Stimulated activated CD4-positive, alpha-beta T cell treated with anti-CD3 and anti-CD28 coated beads, Interleukin-4, amount 100 ng/mL, for 48 hours (primary cell): ENCODE data around the gene DNMT3L.

ENCODE experiments used
- DNase-seq, 2 donors: peaks; one replicate each; pipeline ENCODE4 v3.0.0-alpha.2; 2020; ENCODE audit warnings: low read depth in 2 of 2

The DNMT3L gene

GRCh38 chr21:44279354-44280260 is 17.9 kb upstream of the DNMT3L start:
- DNase-seq, result no peak

GRCh38 chr21:44275041-44275440 is 13.3 kb upstream of the DNMT3L start:
- no peak for DNase-seq

GRCh38 chr21:44273046-44273445 is 11.3 kb upstream of the DNMT3L start:
- DNase-seq, result no peak

- DNase-seq, result no peak
These were observed 10.7 kb upstream of the DNMT3L start for GRCh38 chr21:44272284-44272858.

- DNase-seq, result no peak
These were observed 10.0 kb upstream of the DNMT3L start for GRCh38 chr21:44271558-44272283.

GRCh38 chr21:44269090-44269489 is 7.4 kb upstream of the DNMT3L start:
- no peak for DNase-seq

GRCh38 chr21:44267655-44268142 is 6.0 kb upstream of the DNMT3L start:
- no peak for DNase-seq

- DNase-seq, result no peak
These were observed 4.1 kb upstream of the DNMT3L start for GRCh38 chr21:44265734-44266270.

GRCh38 chr21:44263768-44264167 is 2.1 kb upstream of the DNMT3L start:
- no peak for DNase-seq

- no peak for DNase-seq
These were observed 1.6 kb upstream of the DNMT3L start for GRCh38 chr21:44263221-44263760.

- DNase-seq, result no peak
These were observed 800 bp upstream of the DNMT3L start for GRCh38 chr21:44262338-44263056.

- no peak for DNase-seq
These were observed 686 bp downstream of the DNMT3L start for GRCh38 chr21:44260791-44261631.

GRCh38 chr21:44260066-44260465 is 1.6 kb downstream of the DNMT3L start:
- DNase-seq, result no peak

GRCh38 chr21:44259082-44259705 is 2.5 kb downstream of the DNMT3L start:
- no peak for DNase-seq

- DNase-seq, result no peak
These were observed 3.5 kb downstream of the DNMT3L start for GRCh38 chr21:44258056-44258725.

- DNase-seq, result no peak
These were observed 6.2 kb downstream of the DNMT3L start for GRCh38 chr21:44255511-44255981.

- no peak for DNase-seq
These were observed 7.6 kb downstream of the DNMT3L start for GRCh38 chr21:44253832-44254710.
